Spleen (tissue), 7 donors: ENCODE measurements around the gene TLR2.

ENCODE experiments used
- POLR2AphosphoS5 ChIP-seq, 3 donors: sonication (generic); formaldehyde crosslinking; IDR thresholded peaks; one replicate each; pipeline ENCODE4 v1.5.1; 2017; ENCODE audit warnings: antibody characterized with exemption in 3 of 3
- TF ChIP-seq, protein P1 (sequence below), 11 experiments: fragments of 200-600 bp in 7 of 11; fragments of 450-650 bp in 4 of 11; sonication (generic) in 4 of 11; IDR thresholded peaks in 8 of 11; conservative IDR thresholded peaks in 3 of 11; 1 replicate in 7 of 11; 2 replicates in 4 of 11; pipeline versions ENCODE4 v1.4.0 to v1.8.0; 2016 to 2021; ENCODE audit warnings: antibody characterized with exemption in 11 of 11, inconsistent platforms in 4 of 11, mild to moderate bottlenecking in 1 of 11
- donor health status: DM: no; HTN: no; CAD: no; lungs with moderate emphysema.
- donor health status: DM: no; HTN: no; CAD: no.
- donor health status: DM: no; HTN: no; CAD: no.

DNA sequence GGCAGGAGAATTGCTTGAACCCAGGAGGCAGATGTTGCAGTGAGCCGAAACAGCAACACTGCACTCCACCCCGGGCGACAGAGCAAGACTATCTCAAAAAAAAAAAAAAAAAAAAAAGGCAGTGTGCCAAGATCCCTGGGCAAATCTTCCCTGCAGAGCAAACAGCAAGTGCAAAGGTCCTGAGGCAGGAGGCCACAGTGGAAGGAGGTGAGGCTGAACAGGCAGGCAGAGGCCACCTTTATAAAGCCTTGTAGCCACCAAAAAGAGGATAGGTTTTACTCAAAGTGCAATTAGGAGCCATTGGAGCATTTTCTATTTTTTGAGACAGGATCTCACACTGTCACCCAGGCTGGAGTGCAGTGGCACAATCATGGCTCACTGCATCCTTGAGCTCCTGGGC, 45.1 kb upstream of the TLR2 start:
- TF ChIP-seq, protein P1, sequence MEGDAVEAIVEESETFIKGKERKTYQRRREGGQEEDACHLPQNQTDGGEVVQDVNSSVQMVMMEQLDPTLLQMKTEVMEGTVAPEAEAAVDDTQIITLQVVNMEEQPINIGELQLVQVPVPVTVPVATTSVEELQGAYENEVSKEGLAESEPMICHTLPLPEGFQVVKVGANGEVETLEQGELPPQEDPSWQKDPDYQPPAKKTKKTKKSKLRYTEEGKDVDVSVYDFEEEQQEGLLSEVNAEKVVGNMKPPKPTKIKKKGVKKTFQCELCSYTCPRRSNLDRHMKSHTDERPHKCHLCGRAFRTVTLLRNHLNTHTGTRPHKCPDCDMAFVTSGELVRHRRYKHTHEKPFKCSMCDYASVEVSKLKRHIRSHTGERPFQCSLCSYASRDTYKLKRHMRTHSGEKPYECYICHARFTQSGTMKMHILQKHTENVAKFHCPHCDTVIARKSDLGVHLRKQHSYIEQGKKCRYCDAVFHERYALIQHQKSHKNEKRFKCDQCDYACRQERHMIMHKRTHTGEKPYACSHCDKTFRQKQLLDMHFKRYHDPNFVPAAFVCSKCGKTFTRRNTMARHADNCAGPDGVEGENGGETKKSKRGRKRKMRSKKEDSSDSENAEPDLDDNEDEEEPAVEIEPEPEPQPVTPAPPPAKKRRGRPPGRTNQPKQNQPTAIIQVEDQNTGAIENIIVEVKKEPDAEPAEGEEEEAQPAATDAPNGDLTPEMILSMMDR (IDR thresholded peaks at IDR 0.05 in 8 of 11, conservative IDR thresholded peaks at IDR 0.05 in 3 of 11), result no peak
- no peak for TF ChIP-seq POLR2AphosphoS5 (IDR thresholded peaks at IDR 0.05)
